DND-41 (cell line): ENCODE data around the gene BAD.
"Not testable (repeated sequence)": the region's sequence is repeated elsewhere in the genome, so short reads cannot be mapped to it uniquely, and the experiment has no call there.

Experiments used
- ATAC-seq: fragments of 200-7000 bp; cut with Tn5 transposase; 3 replicates; pipeline ENCODE4 v1.9.1; 2021; ENCODE audit warnings: low read depth; ENCODE audit not compliant: insufficient read depth
- DNase-seq: peaks from one replicate; pipeline ENCODE4 v3.0.0-alpha.2; 2020
- H2AFZ ChIP-seq: 2 replicates; pipeline ENCODE4 v1.6.0; 2012; ENCODE audit warnings: low read depth, low read length
- H3K27ac ChIP-seq: 2 replicates; pipeline ENCODE4 v1.5.1; 2012; ENCODE audit warnings: low read length, inconsistent platforms
- H3K27me3 ChIP-seq: fragments of 200-600 bp; sonication (generic); 2 replicates; pipeline ENCODE4 v1.6.0; 2012; ENCODE audit warnings: low read length, mild to moderate bottlenecking, inconsistent platforms; ENCODE audit not compliant: insufficient read depth, poor library complexity
- H3K36me3 ChIP-seq: 2 replicates; pipeline ENCODE4 v1.5.1; 2012; ENCODE audit warnings: low read length, inconsistent platforms; ENCODE audit not compliant: insufficient read depth
- H3K4me1 ChIP-seq: 2 replicates; pipeline ENCODE4 v1.5.1; 2012; ENCODE audit warnings: mild to moderate bottlenecking, low read length; ENCODE audit not compliant: insufficient read depth
- H3K4me2 ChIP-seq: 2 replicates; pipeline ENCODE4 v1.6.0; 2012; ENCODE audit warnings: mild to moderate bottlenecking, moderate library complexity, low read length, inconsistent platforms; ENCODE audit not compliant: insufficient read depth
- H3K4me3 ChIP-seq, 2 experiments: fragments of 200-600 bp in 1 of 2; shearing (Covaris generic) in 1 of 2; 2 replicates each; pipeline ENCODE4 v1.5.1; 2012 to 2016; ENCODE audit warnings: inconsistent platforms in 2 of 2, low read length in 2 of 2, mild to moderate bottlenecking in 2 of 2, low read depth in 1 of 2, moderate library complexity in 1 of 2
- H3K79me2 ChIP-seq: 2 replicates; pipeline ENCODE4 v1.6.0; 2012; ENCODE audit warnings: low read length, inconsistent platforms; ENCODE audit not compliant: insufficient read depth
- H3K9ac ChIP-seq: 2 replicates; pipeline ENCODE4 v1.6.0; 2012; ENCODE audit warnings: low read depth, mild to moderate bottlenecking, inconsistent platforms, low read length, moderate library complexity
- H3K9me3 ChIP-seq: 2 replicates; pipeline ENCODE4 v1.5.1; 2012; ENCODE audit warnings: low read length, moderate library complexity, mild to moderate bottlenecking, inconsistent platforms; ENCODE audit not compliant: insufficient read depth, severe bottlenecking
- H4K20me1 ChIP-seq: 2 replicates; pipeline ENCODE4 v1.6.0; 2012; ENCODE audit warnings: low read length; ENCODE audit not compliant: insufficient read depth
- EZH2 ChIP-seq: IDR thresholded peaks from 3 replicates; pipeline ENCODE4 v1.6.1; 2012; ENCODE audit warnings: borderline replicate concordance, low read depth, mild to moderate bottlenecking, moderate library complexity, low read length, inconsistent platforms; ENCODE audit not compliant: severe bottlenecking
- TF ChIP-seq, protein P1 (sequence below): IDR thresholded peaks from 2 replicates; pipeline ENCODE4 v1.5.1; 2012; ENCODE audit warnings: borderline replicate concordance, low read length, moderate library complexity, mild to moderate bottlenecking; ENCODE audit not compliant: poor library complexity, severe bottlenecking; ENCODE audit errors: extremely low read depth

BAD gene

DNA sequence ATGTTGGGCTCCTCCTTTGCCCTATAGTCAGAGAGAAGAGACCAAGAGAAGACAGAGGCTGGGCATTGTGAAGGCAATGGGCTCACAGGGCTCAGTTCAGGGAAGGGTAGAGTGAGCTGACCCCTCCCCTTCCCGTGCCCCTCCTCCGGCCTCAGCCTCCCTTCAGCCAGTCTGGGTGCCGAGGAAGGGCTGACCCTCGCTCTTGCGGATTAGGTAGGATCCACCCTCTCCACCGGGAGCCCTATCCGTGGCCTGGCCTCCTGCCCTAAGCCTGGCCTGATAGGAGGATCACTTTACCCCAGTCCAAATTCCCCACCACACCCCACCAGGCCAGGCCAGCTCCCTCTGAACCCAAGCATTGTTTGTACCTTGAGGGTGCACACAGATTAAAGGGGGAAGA, 35.9 kb downstream of the BAD start:
- Histone ChIP-seq H3K9ac (no peak overlapping the region), H3K9me3 (no peaks in the 10 kb centered on the region), H3K27me3 (no peaks in the 10 kb centered on the region), H3K4me3 (no peak overlapping the region), H3K4me1 (peaks cover 56% of the 10 kb centered on the region), H2AFZ (no peak overlapping the region), H4K20me1 (peaks cover 22% of the 10 kb centered on the region), H3K79me2 (peaks cover 32% of the 10 kb centered on the region), H3K36me3 (peaks cover 17% of the 10 kb centered on the region), H3K27ac (no peak overlapping the region), H3K4me2 (no peak overlapping the region)
- DNase-seq (no peak), ATAC-seq (no peak)
- TF ChIP-seq, protein P1, sequence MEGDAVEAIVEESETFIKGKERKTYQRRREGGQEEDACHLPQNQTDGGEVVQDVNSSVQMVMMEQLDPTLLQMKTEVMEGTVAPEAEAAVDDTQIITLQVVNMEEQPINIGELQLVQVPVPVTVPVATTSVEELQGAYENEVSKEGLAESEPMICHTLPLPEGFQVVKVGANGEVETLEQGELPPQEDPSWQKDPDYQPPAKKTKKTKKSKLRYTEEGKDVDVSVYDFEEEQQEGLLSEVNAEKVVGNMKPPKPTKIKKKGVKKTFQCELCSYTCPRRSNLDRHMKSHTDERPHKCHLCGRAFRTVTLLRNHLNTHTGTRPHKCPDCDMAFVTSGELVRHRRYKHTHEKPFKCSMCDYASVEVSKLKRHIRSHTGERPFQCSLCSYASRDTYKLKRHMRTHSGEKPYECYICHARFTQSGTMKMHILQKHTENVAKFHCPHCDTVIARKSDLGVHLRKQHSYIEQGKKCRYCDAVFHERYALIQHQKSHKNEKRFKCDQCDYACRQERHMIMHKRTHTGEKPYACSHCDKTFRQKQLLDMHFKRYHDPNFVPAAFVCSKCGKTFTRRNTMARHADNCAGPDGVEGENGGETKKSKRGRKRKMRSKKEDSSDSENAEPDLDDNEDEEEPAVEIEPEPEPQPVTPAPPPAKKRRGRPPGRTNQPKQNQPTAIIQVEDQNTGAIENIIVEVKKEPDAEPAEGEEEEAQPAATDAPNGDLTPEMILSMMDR, result no peak
- no peak for TF ChIP-seq EZH2

DNA sequence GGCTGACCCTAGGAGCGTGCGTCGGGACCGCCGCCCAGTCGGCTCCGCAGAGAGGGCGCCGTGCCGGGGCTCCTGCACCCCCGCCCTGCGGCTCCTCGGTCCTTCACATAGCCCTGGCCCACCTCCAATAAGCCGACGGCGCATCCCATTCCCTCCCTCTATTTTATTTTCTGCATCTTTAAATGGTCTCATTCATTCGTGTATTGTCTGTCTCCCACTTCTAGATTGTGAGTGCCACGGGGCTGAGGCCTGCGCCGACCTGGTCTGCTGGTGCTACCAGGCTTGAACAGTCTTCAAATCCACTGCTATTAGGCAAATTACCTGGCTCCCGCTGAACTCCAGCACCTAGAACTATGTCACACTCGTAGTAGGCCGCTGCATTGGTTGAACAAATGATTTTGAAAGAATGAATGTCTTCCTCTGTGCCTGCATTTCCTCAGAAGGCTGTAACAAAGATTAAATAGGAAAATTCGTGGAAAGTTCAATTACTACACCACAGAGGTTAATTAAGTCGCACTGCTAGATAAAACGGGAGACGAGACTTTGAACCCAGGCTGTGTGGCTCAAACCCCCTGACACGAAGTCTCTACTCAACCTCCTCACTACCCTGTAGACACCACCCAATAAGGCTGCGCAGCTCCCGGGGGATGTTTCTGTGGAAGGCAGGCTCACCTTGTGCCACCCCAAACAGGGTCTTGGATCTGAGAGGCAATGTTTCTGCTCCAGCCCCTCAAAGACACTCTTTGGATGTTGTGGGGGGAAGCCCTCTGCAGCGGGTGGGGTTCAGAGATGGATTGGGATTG, 36.5 kb downstream of the BAD start:
- ATAC-seq (no peak), DNase-seq (no peak)
- peaks cover 28% of the 10 kb centered on the region for H4K20me1 ChIP-seq
- peaks cover 24% of the 10 kb centered on the region for H3K36me3 ChIP-seq
- H3K27me3 ChIP-seq, result no peaks in the 10 kb centered on the region
- no peak overlapping the region for H3K4me3 ChIP-seq
- H3K27ac ChIP-seq, result no peak overlapping the region
- H3K4me1 ChIP-seq, result peaks cover 61% of the 10 kb centered on the region
- H3K4me2 ChIP-seq, result no peak overlapping the region
- H2AFZ ChIP-seq, result no peak overlapping the region
- peaks cover 39% of the 10 kb centered on the region for H3K79me2 ChIP-seq
- no peaks in the 10 kb centered on the region for H3K9me3 ChIP-seq
- no peak overlapping the region for H3K9ac ChIP-seq
- TF ChIP-seq, protein P1, result no peak
- TF ChIP-seq EZH2, result no peak

DNA sequence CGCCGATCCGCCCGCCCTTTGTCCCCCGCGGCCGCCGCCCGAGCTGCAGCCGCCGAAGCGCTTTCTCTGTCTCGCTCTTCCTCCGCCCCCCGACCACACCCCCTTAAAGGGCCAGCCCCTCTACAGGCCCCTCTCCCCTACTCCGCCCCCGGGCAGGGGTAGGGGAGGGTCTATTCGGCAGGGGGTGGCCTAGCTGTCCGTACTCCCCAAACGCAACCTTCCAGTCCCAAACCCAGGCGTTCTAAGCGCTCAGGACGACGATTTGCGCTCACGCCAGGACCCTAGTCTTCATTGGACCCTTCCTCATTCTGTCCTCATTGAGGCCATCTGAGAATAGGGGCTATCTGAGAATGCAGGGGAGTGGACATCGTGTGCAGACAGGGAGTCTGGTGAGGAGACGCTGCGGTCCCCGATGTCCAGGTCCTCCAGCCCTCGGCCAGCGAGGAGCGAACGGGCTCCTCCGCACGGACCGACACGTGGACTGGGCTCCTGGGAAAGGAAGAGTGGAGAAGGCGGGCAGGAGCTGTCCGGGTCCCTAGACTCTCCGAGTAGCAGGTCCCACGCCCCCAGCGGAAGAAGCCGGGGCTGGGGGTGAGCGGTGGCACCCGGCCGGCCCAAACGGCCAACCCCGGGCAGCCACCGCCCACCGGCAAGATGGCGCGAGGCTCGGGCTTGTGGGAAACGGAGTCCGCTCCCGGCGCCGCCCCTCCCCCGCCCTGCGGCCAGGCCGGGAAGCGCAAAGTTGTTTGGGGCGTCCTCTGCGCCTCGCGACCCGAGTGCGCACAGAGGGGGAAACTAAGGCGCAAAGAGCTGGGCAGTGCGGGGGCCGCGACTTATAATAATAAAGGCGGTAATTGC, 37.4 kb downstream of the BAD start, which contains the start of gene PPP1R14B:
Gene PPP1R14B, minus strand, starts transcription at position 73 of the 858 bp plus-strand sequence. CDS start 270 bp downstream, outside the sequence.
- Histone ChIP-seq H3K9me3 (no peaks in the 10 kb centered on the region), H3K36me3 (peaks cover 30% of the 10 kb centered on the region), H3K4me1 (peaks cover 61% of the 10 kb centered on the region), H3K27me3 (no peaks in the 10 kb centered on the region), H2AFZ (peak within 1 kb of the TSS; percentile 71), H4K20me1 (peaks cover 31% of the 10 kb centered on the region), H3K4me3 (peak within 1 kb of the TSS; percentile 82 to 90), H3K4me2 (peak within 1 kb of the TSS; percentile 93), H3K27ac (peak within 1 kb of the TSS; percentile 91), H3K9ac (peak within 1 kb of the TSS; percentile 83), H3K79me2 (peaks cover 43% of the 10 kb centered on the region)
- DNase-seq (peak; percentile 91), ATAC-seq (peak; percentile 61)
- TF ChIP-seq, protein P1, result no peak
- TF ChIP-seq EZH2, result no peak

DNA sequence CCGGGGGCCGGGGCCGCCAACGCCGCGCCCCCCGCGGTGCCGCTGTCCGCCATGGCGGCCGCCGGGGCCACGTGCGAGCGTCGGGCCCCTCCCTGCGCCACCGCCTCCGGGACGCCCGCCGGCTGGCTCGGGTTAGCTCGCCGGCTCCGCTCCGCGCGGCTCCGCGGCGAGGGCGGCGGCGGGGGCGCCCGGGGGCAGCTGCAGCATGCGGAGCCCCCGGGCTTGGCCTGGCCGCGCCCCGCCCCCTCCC, 37.9 kb downstream of the BAD start:
- peaks cover 31% of the 10 kb centered on the region for H4K20me1 ChIP-seq
- H3K36me3 ChIP-seq, result peaks cover 30% of the 10 kb centered on the region
- H3K9ac ChIP-seq, result peak overlapping the region; percentile 83
- H3K27me3 ChIP-seq, ATAC-seq, DNase-seq, H3K27ac ChIP-seq, H3K9me3 ChIP-seq: not testable (repeated sequence)
- peak overlapping the region in 1 of 2 experiments; percentile 90; a peak in 2 of 4 replicates for H3K4me3 ChIP-seq
- peaks cover 45% of the 10 kb centered on the region for H3K79me2 ChIP-seq
- peak overlapping the region; percentile 71; the same call in 1 of the 2 replicates for H2AFZ ChIP-seq
- peaks cover 58% of the 10 kb centered on the region for H3K4me1 ChIP-seq
- peak overlapping the region; percentile 93 for H3K4me2 ChIP-seq
